GM21786 (cell line): ENCODE data around the gene MAP1LC3A.

Experiments used
- ATAC-seq: cut with Tn5 transposase; IDR thresholded peaks from one replicate; pipeline ENCODE4 v1.9.1; 2021; ENCODE audit not compliant: unreplicated experiment

The MAP1LC3A gene

DNA sequence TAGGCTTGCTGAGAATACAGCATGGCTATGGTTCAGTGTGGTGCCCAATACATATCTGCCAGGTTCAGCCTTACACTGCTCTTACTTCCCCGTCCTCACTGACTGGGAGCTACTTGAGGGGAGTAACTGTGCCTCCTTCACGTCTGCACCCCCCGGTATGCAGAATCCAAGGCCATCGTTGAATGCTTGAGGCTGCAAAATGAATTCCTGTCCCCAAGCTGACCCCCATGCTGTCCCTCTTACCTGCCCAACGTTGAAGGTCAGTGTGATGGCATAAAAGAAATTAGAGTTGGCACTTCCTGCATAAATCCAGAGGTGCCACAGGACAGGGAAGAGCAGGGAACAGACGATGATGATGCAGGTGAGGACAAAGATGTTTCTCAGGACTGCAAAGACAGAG lies 16.3 kb downstream of the MAP1LC3A start:
- ATAC-seq = no peak

DNA sequence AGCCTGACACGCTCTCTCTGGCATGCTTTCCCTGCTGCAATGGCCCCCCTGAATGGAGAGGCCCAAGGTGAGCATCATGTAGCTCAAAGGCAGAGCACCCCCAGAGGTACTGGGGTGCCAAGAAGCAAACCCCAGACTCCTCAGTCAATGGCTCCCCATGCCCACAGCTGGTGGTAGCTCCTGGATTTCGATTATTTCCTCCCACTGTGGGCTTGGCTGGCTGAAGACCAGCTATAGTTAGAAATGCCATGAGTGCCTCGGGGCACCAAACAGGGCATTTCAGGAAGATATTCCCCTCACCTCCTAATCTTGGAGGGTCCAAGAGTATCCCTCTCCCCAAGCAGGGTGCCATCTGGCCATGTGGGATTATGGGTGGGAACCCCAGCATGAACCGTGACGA lies 16.8 kb downstream of the MAP1LC3A start:
- no peak for ATAC-seq

DNA sequence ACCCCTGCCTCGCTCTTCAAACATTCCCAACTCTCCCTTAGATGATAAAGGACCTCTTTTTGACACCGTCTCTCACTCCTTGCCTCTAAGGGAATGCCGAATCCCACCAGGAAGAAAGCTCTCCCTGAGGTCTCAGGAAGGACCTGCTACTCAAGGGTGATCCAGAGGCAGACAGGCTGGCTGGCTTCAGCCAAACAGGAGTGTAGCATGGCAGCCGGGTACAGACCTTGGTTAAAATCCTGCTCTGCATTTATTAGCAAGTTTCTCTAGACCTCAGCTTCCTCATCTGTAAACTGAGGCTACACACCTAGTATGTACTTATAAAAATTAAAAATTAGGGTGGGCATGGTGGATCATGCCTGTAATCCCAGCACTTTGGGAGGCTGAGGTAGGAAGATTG lies 17.2 kb downstream of the MAP1LC3A start:
- ATAC-seq = no peak

DNA sequence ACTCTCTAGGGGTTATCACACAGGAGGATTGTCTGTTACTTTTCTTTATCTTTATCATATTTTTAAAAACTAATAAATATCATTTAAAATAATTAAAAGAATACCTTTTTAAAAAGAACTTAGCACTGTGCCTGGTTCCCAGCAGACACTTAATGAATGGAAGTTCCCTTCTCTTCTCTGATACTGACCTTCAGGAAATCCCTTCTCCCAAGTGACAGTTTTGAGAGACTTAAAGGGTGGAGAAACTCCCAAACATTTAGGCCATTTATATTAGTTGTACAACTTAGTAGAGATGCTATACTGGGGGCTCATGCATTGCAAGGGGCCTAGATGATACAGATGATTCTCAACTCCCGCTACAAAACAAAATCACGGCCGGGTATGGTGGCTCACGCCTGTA lies 18.5 kb downstream of the MAP1LC3A start:
- ATAC-seq = no peak

DNA sequence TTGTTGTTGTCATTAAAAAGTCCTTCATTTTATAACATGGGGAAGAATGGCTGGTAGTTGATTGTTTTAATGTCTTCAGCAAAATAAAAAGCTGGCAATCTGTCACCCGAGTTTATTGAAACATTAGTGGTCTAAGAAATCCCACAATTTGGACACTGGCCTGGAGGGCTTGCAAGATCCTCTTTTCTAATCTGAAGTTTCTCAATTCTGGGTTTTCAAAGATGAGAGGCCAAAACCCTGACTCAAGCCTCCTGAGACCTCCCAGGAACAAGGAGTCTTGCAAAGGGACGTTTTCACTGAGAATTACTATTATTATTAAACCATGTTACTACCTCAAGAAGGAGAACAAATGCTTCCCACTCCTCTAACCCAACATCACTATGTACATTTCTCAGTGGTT lies 19.5 kb downstream of the MAP1LC3A start:
- ATAC-seq = no peak

DNA sequence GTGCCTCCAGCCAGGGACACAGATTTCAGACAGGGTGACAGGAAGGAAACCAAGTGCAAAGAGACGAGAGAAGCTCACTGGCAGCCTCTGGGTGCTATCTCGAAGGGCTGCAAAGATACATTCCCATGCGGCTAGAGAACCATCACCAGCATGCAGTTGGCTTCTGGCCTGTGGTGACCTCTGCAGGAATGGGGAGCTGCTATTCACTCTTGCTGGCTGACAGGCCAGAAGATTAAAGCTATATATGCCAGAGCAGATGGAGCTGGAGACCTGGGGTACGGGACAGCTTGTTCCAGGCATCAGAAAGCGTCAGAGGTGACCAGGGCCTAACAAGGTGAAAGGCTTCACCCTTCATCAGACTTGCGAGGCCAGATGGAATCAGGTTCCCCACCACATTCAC lies 20.0 kb downstream of the MAP1LC3A start:
- ATAC-seq = no peak

DNA sequence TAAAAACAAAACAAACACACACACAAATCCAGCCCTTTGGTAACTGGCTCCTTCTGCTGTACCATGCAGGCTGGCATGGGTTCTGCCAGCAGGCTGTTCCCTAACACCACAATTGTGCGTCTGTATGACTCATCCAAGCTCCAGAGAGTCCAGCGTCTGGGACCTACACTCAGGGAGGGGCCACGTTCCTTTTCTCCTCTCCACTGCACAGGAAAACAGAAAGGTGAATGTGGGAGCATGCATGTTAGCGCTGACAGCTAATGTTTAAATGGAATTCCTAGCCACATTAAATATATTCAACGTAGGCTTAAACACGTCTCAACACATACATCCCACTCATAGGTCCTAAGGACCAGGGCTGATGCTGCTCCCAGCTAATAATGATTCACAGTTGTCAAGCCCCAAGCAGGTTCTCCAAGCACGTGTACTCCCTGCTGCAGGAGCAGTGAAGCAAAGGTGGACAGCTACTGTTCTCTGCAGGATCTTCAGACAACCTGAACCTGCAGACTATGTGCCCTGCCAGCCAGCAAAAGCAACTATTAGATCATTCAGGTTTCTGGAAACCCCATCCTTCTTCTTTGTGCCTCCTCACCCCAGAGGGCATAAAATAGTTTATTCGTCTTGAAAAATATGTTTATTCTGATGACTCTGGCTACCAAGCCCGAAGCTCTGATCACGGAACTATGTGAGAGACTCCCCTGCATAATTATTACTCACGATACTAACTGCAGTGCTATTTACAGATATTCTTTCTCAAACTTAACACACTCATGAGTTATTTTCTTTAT lies 20.9 kb downstream of the MAP1LC3A start:
- no peak for ATAC-seq

DNA sequence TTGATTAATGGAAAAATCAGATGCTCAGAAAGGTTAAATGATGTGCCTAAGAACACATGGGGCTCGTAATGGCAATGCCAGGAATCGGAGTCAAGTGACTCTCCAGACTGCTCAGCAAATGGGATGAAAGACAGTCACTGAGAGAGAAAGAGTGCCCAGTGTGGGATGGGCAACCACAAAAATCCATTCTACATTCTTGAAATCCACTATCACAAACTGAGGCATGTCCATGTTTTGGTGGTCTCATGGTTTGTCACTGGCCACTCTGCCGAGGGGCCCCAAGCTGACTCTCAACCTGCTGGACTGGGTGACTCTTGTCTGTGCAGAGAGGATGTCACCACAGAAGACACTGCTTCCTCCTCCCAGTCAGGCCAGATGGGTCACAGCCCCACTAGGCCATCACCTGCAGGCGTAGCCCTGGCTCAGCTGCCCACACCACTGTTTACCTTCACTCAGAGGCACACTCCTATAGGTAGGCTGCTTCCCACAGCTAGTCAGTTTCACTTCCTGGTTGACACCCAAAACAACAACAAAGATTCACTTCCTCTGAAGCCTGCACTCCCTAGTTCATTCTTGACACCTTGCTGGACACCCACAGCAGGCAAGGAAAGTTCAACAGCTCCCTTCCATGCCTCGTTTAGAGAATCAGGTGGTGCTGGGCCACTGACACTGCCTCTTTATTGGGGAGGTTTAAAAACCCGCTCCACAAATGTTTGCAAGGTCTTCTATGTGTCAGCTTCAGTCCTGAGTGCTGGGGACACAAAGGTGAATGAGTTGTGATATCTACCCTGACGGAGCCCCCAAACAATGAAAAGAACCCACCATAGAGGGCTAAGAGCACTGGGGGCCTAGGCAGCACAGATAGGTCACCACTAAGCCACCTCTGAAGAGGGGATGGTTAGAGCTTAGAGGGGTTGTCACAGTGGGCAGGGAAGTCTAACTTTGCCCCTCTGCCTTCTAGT lies 21.7 kb downstream of the MAP1LC3A start:
- ATAC-seq = peak; percentile 59

DNA sequence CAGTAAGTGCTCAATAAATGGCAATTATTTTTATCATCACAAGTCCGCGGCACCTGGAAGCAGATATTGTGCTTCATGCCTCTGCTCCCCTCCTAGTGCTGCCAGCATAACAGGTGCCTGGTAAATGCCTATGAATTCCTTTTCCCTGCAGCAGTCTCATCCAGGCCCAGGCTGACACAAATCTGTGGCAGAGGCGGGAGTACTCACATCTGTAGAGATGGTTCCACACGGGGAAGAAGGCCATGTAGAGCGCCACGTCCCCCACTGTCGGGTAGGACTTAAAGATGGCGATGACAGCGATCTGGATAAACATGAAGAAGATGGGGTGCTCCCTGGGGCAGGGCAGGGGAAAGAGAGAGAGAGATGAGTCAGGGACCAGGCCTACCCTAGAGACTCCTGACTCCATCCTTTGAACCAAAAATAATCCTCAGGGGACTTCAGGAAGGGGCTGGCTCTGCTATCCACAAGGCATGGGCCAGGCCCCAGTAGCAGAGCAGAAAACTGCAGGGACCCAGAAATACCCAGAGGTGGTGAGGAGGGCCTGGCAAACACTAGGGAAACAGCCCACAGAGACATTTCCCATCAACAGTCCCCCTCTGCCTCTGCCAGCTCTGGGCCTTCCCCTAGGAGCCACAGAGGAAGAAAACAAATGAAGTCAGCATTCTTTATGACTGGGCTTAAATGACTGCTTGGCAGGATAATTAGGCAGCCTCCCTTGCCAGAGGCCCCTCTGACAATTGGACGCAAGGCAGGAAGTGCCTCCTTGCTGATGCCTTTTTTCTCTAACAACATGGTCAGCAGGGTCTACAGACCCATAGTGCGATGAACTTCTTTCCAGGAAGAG lies 23.0 kb downstream of the MAP1LC3A start:
- peak; percentile 46 for ATAC-seq

DNA sequence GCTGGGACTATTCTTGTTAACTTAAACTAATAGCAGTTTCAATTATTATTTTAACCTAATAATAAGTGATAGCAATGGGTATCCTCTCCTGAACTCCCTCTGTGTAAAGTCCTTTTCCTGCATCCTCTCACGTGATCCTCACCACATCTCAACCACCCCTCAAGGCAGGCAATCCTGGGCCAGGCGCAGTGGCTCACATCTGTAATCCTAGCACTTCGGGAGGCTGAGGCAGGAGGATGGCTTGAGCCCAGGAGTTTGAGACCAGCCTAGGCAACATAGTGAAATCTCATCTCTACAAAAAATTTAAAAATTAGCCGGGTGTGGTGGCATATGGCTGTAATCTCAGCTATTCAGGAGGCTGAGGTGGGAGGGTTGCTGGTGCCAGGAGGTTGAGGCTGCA lies 23.7 kb downstream of the MAP1LC3A start:
- ATAC-seq = no peak

DNA sequence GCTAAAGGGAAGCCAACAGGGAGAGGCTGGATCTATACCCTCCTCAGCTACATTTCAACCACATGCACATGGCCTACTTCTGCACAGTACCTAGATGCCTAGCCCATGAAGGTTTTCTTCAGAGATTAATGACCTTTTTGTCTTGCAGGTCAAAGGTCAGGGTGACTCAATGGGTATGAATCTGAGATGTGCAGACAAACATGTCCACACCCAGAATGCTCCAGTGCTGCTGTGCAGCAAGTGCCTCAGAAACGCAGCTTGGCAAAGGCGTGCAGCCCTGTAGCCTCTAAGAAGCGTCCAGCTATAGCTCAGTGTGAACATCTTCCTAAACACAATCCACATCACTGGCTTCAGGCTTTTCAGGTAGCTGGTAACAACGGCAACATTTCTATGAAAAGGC lies 24.4 kb downstream of the MAP1LC3A start:
- no peak for ATAC-seq

DNA sequence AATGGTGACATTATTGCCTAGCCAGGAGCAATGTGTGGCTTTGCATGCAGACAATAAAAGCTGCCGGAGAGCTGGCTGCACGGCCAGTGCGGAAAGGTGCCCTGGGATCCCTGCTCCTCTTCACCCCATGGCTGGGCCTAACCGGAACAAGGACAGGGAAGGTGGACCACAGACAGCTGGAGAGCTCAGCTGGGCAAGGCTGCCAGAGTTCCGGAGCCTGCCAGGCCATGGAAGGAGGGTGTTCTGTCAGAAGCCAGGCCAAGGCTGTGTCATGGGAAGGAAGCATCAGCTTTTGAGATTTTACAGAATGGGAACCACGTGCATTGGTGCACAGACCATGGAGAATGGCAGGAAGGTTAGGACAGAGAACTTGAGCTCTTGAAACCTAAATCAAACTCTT lies 25.0 kb downstream of the MAP1LC3A start:
- ATAC-seq = no peak

DNA sequence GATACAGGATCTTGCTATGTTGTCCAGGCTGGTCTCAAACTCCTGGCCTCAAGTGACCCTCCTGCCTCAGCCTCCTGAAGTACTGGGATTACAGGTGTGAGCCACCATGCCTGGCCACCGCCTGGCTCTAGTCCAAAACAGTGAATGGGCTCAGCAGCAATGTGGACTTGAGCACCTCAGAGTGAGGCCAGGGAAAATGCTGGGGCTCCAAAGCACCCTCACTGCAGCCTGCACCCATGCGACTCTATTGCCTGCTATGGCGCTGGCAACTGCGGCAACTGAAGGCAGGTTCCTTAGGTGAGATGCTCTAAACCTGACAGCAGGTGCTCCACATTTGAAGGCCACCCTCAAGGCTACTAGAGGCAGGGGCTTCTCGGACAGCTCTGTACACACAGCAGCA lies 26.5 kb downstream of the MAP1LC3A start:
- ATAC-seq = no peak

DNA sequence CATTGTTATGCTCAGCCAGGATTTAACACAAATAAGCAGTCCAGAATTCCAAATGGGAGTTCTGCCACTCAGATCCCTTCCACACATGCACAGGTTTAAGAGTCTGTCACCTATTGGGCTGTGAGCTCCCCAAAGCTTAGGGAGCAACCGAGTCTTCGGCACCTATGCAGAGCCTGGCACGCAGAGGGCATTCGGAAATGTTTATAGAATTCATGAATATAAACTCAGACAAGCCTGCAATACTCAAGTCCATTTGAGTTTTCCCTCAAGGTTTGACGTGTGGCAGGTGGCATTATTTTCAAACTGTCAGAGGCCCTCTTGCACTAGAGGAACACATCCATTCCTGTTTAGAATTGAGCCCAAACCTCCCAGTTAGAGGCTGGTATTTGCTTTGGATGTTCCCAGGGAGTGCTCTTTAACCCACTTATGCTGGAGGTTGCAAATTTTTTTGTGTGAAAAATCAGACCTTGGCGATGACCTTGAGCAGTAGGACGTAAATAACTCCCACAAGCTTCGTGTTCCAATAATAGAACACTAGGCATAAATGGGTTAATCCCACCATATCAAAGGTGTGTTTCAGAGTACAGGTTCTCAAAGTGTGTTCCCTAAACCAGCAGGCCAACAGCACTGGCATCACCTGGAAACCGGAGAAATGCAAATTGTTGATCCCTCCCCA lies 28.1 kb downstream of the MAP1LC3A start:
- no peak for ATAC-seq

DNA sequence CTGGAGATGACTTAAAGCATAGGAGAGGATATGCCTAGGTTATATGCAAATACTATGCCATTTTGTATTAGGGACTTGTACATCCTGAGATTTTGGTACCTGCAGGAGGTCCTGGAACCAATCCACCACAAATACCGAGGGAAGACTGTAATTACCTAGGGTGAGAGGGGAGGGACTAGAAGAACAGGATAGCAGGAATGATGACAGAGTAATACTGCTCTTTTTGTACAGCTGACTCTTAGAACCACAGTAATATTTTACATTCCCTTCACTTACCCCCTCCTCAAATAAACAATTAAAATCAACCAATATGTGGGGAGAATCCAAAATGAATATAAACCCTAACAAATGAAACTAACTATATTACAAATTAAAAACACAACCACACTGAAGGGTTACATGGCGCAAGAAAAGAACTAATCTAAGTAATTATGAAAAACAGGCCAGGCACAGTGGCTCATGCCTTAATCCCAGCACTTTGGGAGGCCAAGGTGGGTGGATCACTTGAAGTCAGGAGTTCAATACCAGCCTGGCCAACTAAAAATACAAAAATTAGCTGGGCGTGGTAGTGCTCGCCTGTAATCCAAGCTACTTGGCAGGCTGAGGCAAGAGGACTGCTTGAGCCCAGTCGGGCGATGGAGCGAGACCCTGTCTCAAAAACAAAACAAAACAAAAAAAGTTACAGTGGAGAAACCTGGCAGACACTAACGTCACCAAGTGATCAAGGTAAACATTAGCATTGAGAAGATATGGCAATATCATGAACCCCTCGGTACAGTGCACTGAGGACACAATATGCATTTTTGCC lies 37.1 kb downstream of the MAP1LC3A start:
- no peak for ATAC-seq

DNA sequence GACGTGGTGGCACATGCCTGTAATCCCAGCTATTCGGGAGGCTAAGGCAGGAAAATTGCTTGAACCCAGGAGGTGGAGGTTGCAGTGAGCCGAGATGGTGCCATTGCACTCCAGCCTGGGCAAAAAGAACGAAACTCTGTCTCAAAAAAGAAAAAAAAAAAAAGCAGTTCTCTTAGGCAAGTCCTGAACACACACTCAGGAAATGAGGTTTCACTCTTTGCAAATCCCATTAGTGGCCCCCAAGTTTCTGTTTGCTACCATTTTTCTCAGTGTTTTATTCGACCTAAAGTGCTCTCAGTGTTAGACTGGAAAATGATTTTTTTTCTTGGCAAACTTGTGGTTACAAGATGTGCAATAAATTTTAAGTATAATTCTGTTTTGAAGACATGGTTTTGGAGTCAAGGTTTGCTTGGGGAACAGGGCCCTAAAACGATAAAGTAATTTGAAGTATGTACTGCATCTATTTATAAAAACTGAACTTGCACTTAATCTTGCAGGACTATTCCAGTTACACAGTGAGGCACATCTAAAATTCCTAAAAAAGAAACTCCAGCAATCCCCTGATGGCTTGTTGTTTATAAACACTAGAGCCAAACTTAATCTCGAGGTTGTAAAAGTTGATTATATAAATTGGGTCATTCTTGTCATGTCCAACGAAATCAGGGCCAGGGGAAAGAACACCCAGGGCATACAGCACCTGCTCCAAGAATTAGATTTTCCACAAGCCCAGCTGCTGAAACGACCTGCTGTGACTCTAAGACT lies 42.6 kb downstream of the MAP1LC3A start:
- no peak for ATAC-seq

DNA sequence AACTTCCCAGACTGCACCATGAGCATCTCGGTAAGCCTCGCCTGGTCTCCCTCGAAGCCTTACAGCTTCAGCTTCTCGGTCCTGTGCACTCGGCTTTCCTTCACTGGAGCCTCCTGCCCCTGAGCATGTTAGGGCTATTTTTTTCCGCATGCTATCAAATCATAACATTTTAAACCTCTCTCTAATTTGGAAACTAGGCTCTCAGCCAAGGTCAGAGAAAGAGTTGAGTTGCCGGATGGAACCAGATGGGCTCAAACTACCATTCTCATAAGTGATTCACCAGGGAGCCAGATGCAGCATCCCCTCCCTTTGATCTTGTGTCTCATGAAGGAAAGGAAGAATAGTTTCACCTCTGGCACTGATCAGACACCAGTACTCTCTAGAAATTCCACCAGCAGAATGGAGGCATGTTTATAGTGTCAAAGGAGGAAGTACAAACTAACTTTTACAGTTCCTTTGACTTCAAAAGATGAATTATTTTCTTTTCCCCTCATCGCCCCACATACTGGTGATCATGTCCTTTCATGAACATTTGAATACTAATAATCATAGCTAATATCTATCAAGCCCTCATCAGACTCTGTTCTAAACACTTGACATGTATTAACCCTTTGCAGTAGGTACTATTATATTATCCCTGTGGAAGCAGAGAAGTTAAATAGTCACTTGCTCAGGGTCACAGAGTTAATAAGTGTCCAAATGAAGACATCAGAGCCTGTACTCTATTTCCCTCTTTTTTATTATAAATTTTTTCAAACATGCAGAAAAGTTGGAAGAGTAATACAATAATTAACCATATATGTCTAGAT lies 46.7 kb downstream of the MAP1LC3A start:
- ATAC-seq = no peak

DNA sequence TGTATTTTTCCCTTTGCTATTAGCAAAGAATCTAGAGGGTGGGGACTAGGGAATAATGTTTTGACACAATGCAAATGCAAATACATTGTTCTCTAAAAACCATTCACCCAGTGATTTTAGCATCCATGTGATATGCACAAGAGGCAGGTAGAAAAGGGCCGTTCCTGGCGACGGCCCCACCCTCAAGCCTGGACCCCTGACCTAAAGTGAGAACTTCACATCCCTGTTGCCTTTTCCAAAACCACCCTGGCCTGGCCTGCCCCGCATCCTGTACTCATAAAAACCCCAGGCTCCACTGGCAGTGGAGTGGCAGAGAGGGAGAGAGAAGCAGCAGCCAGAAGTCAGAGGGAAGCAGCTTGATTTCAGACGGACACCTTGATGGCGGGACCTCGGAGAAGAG lies 48.5 kb downstream of the MAP1LC3A start:
- ATAC-seq = no peak
